ENCODE results near the gene USP25. TPM values are rescaled to one million over a fixed set of nuclear protein-coding genes. Genes with fewer than 3 reads are reported as not detected.

USP25 gene
- total and polyA plus RNA-seq, 9 of the 15 experiments (the other 6 are each of a cell fraction or from before 2014, with no cell fraction given): 7.8 to 44.9 (median 31.4) TPM

DNA sequence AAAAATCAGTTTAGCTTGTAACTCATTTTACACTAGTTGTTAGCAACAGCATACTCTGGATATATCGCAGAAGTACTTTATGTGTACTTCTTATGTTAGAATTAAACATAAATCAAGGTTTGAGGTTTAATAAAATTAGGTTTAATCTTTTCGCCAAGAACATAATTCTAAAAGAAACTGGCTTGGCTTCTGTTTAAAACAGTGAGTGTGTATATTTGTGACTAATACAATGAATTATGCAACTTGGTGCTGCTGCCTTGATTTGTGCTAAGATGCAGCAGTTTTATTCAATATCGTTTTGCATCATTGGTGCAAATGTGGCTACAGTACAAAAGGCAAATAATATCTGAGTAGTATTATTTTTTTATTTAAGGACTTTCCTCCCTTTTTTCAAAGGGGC is 44.8 kb downstream of the USP25 start:
- Histone ChIP-seq H3K9ac (ENCODE audit: insufficient read depth in 1 of 2, low read depth in 2 of 2, low read length in 2 of 2) (no peak overlapping the region), H3K27ac (ENCODE audit: extremely low read depth, low read depth, low read length) (no peak overlapping the region), H3K4me3 (no peak overlapping the region), H3K4me2 (ENCODE audit: insufficient read depth, low read length) (no peak overlapping the region), H2AFZ (ENCODE audit: low read depth, low read length) (no peak overlapping the region), H3K9me3 (replicated peaks; ENCODE audit: control insufficient read depth, insufficient read depth, low read depth, low read length) (no peaks in the 10 kb centered on the region), H3K27me3 (ENCODE audit: control insufficient read depth in 2 of 2, insufficient read depth in 2 of 2, low read length in 2 of 2) (no peaks in the 10 kb centered on the region), H4K20me1 (replicated peaks; ENCODE audit: control insufficient read depth, insufficient read depth, low read length) (no peaks in the 10 kb centered on the region), H3K36me3 (ENCODE audit: control insufficient read depth, insufficient read depth, low read length) (peaks cover 25% of the 10 kb centered on the region; the same call in 1 of the 3 replicates), H3K4me1 (replicated peaks in 1 of 2; ENCODE audit: control insufficient read depth in 2 of 2, insufficient read depth in 2 of 2, low read length in 2 of 2) (no peaks in the 10 kb centered on the region), H3K79me2 (ENCODE audit: control insufficient read depth, insufficient read depth, low read length) (peaks cover 65% of the 10 kb centered on the region), H3K9me1 (ENCODE audit: control insufficient read depth, insufficient read depth, low read length) (no peaks in the 10 kb centered on the region)
- no TSS peak for BruUV-seq (replicated peaks)
- TF ChIP-seq MEF2D (tag; conservative IDR thresholded peaks at IDR 0.05; ENCODE audit: low read depth): no peak
- TF ChIP-seq ZNF41 (CRISPR knock-in tag; conservative IDR thresholded peaks at IDR 0.05): no peak
- TF ChIP-seq, protein P1, sequence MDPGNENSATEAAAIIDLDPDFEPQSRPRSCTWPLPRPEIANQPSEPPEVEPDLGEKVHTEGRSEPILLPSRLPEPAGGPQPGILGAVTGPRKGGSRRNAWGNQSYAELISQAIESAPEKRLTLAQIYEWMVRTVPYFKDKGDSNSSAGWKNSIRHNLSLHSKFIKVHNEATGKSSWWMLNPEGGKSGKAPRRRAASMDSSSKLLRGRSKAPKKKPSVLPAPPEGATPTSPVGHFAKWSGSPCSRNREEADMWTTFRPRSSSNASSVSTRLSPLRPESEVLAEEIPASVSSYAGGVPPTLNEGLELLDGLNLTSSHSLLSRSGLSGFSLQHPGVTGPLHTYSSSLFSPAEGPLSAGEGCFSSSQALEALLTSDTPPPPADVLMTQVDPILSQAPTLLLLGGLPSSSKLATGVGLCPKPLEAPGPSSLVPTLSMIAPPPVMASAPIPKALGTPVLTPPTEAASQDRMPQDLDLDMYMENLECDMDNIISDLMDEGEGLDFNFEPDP (CRISPR knock-in tag; IDR thresholded peaks at IDR 0.05): no peak
- TF ChIP-seq CAMTA2 (CRISPR knock-in tag; conservative IDR thresholded peaks at IDR 0.05): no peak
- no peak for TF ChIP-seq CBFB (CRISPR knock-in tag; IDR thresholded peaks at IDR 0.05)
- no peak for TF ChIP-seq SOX6 (IDR thresholded peaks at IDR 0.05)
- TF ChIP-seq, protein P2, sequence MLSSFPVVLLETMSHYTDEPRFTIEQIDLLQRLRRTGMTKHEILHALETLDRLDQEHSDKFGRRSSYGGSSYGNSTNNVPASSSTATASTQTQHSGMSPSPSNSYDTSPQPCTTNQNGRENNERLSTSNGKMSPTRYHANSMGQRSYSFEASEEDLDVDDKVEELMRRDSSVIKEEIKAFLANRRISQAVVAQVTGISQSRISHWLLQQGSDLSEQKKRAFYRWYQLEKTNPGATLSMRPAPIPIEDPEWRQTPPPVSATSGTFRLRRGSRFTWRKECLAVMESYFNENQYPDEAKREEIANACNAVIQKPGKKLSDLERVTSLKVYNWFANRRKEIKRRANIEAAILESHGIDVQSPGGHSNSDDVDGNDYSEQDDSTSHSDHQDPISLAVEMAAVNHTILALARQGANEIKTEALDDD (IDR thresholded peaks at IDR 0.05): no peak
- TF ChIP-seq, protein P3, sequence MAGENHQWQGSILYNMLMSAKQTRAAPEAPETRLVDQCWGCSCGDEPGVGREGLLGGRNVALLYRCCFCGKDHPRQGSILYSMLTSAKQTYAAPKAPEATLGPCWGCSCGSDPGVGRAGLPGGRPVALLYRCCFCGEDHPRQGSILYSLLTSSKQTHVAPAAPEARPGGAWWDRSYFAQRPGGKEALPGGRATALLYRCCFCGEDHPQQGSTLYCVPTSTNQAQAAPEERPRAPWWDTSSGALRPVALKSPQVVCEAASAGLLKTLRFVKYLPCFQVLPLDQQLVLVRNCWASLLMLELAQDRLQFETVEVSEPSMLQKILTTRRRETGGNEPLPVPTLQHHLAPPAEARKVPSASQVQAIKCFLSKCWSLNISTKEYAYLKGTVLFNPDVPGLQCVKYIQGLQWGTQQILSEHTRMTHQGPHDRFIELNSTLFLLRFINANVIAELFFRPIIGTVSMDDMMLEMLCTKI (IDR thresholded peaks at IDR 0.05; ENCODE audit: partially characterized antibody): no peak
- TF ChIP-seq, protein P4, sequence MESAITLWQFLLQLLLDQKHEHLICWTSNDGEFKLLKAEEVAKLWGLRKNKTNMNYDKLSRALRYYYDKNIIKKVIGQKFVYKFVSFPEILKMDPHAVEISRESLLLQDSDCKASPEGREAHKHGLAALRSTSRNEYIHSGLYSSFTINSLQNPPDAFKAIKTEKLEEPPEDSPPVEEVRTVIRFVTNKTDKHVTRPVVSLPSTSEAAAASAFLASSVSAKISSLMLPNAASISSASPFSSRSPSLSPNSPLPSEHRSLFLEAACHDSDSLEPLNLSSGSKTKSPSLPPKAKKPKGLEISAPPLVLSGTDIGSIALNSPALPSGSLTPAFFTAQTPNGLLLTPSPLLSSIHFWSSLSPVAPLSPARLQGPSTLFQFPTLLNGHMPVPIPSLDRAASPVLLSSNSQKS (CRISPR knock-in tag; IDR thresholded peaks at IDR 0.05): no peak
- no peak for TF ChIP-seq PRPF4 (IDR thresholded peaks at IDR 0.05; ENCODE audit: insufficient read depth, low read depth, low read length, poor library complexity, severe bottlenecking)
- no peak for TF ChIP-seq CCAR2 (IDR thresholded peaks at IDR 0.05; ENCODE audit: low read depth, low read length)
- no peak for TF ChIP-seq PRMT5 (CRISPR knock-in tag; IDR thresholded peaks at IDR 0.05)
- intact Hi-C loops (cut with micrococcal nuclease) (no loop called here), in situ Hi-C loops (cut with MboI) (no loop called here)
- WGBS (ENCODE audit: insufficient coverage, low coverage, missing lambda C conversion rate): 86% methylated on average over 3 of the region's 3 CpGs
- FAIRE-seq (no peak), ATAC-seq (no peak), DNase-seq (ENCODE audit: extremely low read depth in 1 of 4, low spot score in 3 of 4) (no peak)
- CTCF ChIA-PET (ENCODE audit: low intra/inter-chr PET ratio): no interaction called here
- POLR2A ChIA-PET: no interaction called here
